Mononuclear cell (primary cell): ENCODE data around the gene PSORS1C1. TPM values are rescaled to one million over a fixed set of nuclear protein-coding genes. Genes with fewer than 3 reads are reported as not detected.
"Not testable (repeated sequence)": the region's sequence is repeated elsewhere in the genome, so short reads cannot be mapped to it uniquely, and the experiment has no call there.

Source experiments
- H3K27me3 ChIP-seq: 2 replicates; pipeline ENCODE4 v1.6.0; 2011; ENCODE audit warnings: low read length, control low read depth; ENCODE audit not compliant: insufficient read depth
- H3K4me1 ChIP-seq: 2 replicates; pipeline ENCODE4 v1.5.1; 2011; ENCODE audit warnings: mild to moderate bottlenecking, low read length, control low read depth; ENCODE audit not compliant: insufficient read depth
- H3K4me3 ChIP-seq: 2 replicates; pipeline ENCODE4 v1.5.1; 2011; ENCODE audit warnings: mild to moderate bottlenecking, low read length, moderate library complexity
- H3K9me3 ChIP-seq: 2 replicates; pipeline ENCODE4 v1.5.1; 2011; ENCODE audit warnings: low read depth, mild to moderate bottlenecking, control low read depth, low read length
- total RNA-seq: library from RNA; depleted of rRNA; stranded (reverse); fragments of >200 nt; gene quantifications from one replicate; pipeline ENCODE4 v1.2.3, GENCODE V29; 2012

The PSORS1C1 gene
- total RNA-seq = not detected

- H3K27me3 ChIP-seq = no peaks in the 10 kb centered on the region
These were observed at the start of gene PSORS1C1 for GRCh38 chr6:31114541-31114878. PSORS1C1 (plus strand) TSS chr6:31114800; CDS start chr6:31129633, 14,833 bp downstream.

GRCh38 chr6:31065556-31065955, 49.0 kb upstream of the PSORS1C1 start:
- Histone ChIP-seq H3K9me3 (no peaks in the 10 kb centered on the region), H3K27me3 (no peaks in the 10 kb centered on the region), H3K4me3 (no peak overlapping the region), H3K4me1 (no peaks in the 10 kb centered on the region)

More at GRCh38 chr6:31114541-31114878, at the start of gene PSORS1C1:
- Histone ChIP-seq H3K4me1 (no peaks in the 10 kb centered on the region), H3K9me3 (no peaks in the 10 kb centered on the region), H3K4me3 (no peak within 1 kb of the TSS)

GRCh38 chr6:31067028-31067427, 47.6 kb upstream of the PSORS1C1 start:
- H3K9me3 ChIP-seq, H3K27me3 ChIP-seq, H3K4me3 ChIP-seq, H3K4me1 ChIP-seq: not testable (repeated sequence)

GRCh38 chr6:31067891-31068668, 46.5 kb upstream of the PSORS1C1 start:
- H3K9me3 ChIP-seq, H3K27me3 ChIP-seq, H3K4me3 ChIP-seq, H3K4me1 ChIP-seq: not testable (repeated sequence)

- no peaks in the 10 kb centered on the region for H3K27me3 ChIP-seq
- H3K4me1 ChIP-seq = no peaks in the 10 kb centered on the region
- no peak overlapping the region for H3K4me3 ChIP-seq
- no peaks in the 10 kb centered on the region for H3K9me3 ChIP-seq
These were observed 45.8 kb upstream of the PSORS1C1 start for GRCh38 chr6:31068669-31069340.

- Histone ChIP-seq H3K9me3 (no peaks in the 10 kb centered on the region), H3K4me1 (no peaks in the 10 kb centered on the region), H3K4me3 (no peak overlapping the region), H3K27me3 (no peaks in the 10 kb centered on the region)
These were observed 43.8 kb upstream of the PSORS1C1 start for GRCh38 chr6:31070711-31071197.

- Histone ChIP-seq H3K4me1 (peaks cover under 1% of the 10 kb centered on the region), H3K9me3 (no peaks in the 10 kb centered on the region)
These were observed 40.2 kb upstream of the PSORS1C1 start for GRCh38 chr6:31074401-31074800.

GRCh38 chr6:31075528-31075927, 39.1 kb upstream of the PSORS1C1 start:
- H3K27me3 ChIP-seq = no peaks in the 10 kb centered on the region
- peaks cover 8% of the 10 kb centered on the region for H3K4me1 ChIP-seq
- H3K4me3 ChIP-seq = no peak overlapping the region
- no peaks in the 10 kb centered on the region for H3K9me3 ChIP-seq

More at GRCh38 chr6:31074401-31074800, 40.2 kb upstream of the PSORS1C1 start:
- Histone ChIP-seq H3K4me3 (no peak overlapping the region), H3K27me3 (no peaks in the 10 kb centered on the region)

- no peaks in the 10 kb centered on the region for H3K9me3 ChIP-seq
- H3K4me3 ChIP-seq = no peak overlapping the region
- peaks cover 8% of the 10 kb centered on the region for H3K4me1 ChIP-seq
- no peaks in the 10 kb centered on the region for H3K27me3 ChIP-seq
These were observed 38.0 kb upstream of the PSORS1C1 start for GRCh38 chr6:31076611-31077010.

GRCh38 chr6:31079656-31080261, 34.8 kb upstream of the PSORS1C1 start:
- Histone ChIP-seq H3K4me1 (peaks cover 8% of the 10 kb centered on the region), H3K4me3 (no peak overlapping the region), H3K27me3 (no peaks in the 10 kb centered on the region), H3K9me3 (no peaks in the 10 kb centered on the region)

GRCh38 chr6:31081872-31082271, 32.7 kb upstream of the PSORS1C1 start:
- H3K4me1 ChIP-seq = peaks cover 8% of the 10 kb centered on the region
- no peak overlapping the region for H3K4me3 ChIP-seq
- peaks cover under 1% of the 10 kb centered on the region for H3K27me3 ChIP-seq
- H3K9me3 ChIP-seq = no peaks in the 10 kb centered on the region

GRCh38 chr6:31083742-31084354, 30.8 kb upstream of the PSORS1C1 start:
- peaks cover 8% of the 10 kb centered on the region for H3K4me1 ChIP-seq
- H3K27me3 ChIP-seq = peaks cover 3% of the 10 kb centered on the region
- no peaks in the 10 kb centered on the region for H3K9me3 ChIP-seq
- no peak overlapping the region for H3K4me3 ChIP-seq

- Histone ChIP-seq H3K4me1 (no peaks in the 10 kb centered on the region), H3K27me3 (peaks cover 3% of the 10 kb centered on the region), H3K4me3 (no peak overlapping the region), H3K9me3 (no peaks in the 10 kb centered on the region)
These were observed 27.7 kb upstream of the PSORS1C1 start for GRCh38 chr6:31086788-31087440.

- H3K27me3 ChIP-seq = peaks cover 3% of the 10 kb centered on the region
- H3K9me3 ChIP-seq = no peaks in the 10 kb centered on the region
These were observed 27.0 kb upstream of the PSORS1C1 start for GRCh38 chr6:31087494-31088089.

More at GRCh38 chr6:31087494-31088089, 27.0 kb upstream of the PSORS1C1 start:
- Histone ChIP-seq H3K4me1 (no peaks in the 10 kb centered on the region), H3K4me3 (no peak overlapping the region)
